NCI-H2171 treated with DMSO at 0.1 percent for 48 hours (cell line): ENCODE results near the gene OR51D1.

ENCODE experiments used
- DNase-seq: peaks from one replicate; lab custom pipeline; 2025; lab: John Stamatoyannopoulos, UW

OR51D1 gene

DNA sequence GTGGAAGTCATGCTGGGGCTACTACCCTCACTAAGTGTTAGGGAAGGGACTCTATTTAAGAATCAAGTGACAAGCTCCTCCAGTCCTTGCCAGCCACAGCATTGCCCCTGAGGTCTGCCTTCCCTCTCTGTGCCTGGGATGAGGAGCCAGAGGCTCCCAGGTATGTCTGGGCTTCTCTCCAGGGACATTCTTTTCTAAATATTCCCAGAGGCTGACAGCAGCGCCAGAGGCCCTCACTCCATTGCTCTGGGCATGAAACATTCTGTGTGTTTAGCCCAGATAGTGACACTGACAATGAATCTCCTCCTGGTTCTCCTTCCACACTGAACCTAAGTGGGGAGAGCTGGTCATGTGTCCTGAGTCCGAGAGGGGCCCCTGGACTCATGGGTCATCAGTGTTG lies 8.7 kb downstream of the OR51D1 start:
- DNase-seq, result no peak

- no peak for DNase-seq
These were observed 10.5 kb downstream of the OR51D1 start for GRCh38 chr11:4647766-4648165.

- no peak for DNase-seq
These were observed 17.5 kb downstream of the OR51D1 start for GRCh38 chr11:4654635-4655369.

DNA sequence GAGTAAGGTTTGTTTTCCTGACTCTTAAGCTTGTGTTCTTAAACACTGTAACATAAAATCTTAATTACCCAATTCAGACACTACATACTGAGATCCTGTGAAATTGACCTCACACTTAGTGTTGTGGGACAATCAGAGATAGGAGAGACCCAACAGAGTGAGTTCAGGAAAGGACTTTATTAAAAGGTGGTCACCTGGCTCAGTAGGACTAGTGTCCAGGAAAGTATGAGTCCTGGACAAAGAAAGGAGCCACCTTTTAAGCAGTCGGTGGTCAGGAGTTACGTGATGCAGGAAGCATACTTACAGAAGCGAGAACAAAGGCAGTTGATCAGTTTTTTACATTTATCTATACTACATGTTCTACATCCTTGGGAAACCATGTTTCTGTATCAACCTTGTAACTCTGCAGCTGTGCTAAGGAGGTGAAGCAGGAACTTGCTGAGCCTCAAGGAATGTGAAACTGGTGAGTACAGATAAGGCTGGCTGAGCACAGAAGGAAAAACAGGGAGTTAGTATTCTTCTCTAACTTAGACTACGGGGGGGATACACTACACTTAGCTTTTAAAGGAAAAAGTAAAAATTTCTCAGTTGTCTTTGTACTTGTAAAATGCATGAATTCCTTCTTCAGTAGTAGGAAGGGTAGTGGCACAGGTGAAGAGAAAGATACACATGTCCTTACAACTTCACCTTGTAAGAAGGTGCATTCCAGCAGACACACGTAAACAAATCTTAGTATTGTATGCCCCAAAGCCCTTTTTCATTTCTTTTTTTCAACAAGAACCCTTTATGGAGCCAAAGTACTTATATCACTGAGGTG lies 21.6 kb downstream of the OR51D1 start:
- no peak for DNase-seq

DNA sequence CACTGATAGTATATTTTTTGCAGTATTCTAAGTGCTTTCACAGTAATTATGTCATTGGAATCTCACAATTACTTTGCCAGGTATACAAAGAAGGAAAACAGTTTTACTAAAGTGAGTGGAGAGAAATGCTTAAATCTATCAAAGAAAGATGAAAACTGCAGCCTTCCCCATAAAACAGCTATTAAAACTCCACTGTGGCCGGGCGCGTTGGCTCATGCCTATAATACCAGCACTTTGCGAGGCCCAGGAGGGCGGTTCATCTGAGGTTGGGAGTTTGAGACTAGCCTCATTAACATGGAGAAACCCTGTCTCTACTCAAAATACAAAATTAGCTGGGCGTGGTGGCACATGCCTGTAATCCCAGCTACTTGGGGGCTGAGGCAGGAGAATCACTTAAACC lies 25.6 kb downstream of the OR51D1 start:
- DNase-seq, result no peak

DNA sequence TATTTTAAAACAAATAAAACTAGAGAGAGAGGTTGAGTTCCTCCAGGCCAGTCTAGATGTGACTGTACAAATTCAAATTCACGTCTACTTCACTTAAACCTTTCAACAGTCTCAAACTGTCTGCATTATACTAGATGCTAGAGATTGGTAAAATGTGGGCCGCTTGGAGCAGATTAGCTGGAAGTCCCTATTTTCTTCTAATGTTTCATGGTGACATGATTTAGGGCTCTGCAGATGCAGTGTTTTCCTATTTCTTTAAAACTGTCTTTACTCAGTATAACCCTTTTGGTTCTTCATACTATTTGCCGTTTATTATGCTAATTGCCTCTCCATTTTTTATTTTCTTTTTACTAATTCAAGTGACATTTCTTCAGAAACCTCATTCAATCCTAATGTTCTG lies 26.9 kb downstream of the OR51D1 start:
- DNase-seq, result no peak

GRCh38 chr11:4664786-4665185 lies 27.5 kb downstream of the OR51D1 start:
- DNase-seq, result no peak

DNA sequence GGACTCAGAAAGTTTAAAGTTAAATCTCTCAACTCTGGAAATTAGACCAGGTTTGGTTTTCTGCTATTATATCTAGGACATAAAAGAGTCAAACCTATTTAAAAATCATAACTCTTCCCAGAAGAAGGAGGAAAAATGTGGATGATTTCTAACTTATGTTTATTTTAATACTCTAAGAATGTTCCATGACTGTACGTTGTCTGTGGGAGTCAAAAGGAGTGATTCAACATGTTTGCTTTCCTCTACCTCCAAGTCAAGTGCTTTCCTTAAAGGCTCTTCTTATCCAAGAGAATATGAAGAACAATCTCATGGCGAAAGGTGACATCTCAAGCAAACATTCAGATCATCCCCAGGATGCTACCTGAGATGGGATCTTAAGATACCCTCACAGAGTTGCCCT lies 28.1 kb downstream of the OR51D1 start:
- DNase-seq, result no peak

DNA sequence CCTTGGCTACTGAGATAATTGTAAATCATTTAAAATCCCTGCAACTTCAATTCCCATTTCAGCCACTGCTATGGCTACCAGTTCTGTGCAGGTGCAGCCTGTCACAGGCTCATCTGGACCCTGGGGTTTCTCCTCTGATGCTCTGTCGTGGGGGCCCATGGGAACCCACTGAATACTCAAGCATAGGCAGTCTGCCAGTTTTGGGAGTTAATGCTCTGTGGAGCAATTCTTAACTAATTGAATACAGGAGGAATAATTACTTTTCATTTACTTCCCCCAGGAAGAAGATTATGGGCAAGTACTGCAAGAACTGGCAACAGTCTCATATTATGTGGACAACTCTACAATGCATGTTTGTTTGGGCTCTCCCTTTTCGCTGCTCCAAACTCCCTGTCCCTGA lies 34.5 kb downstream of the OR51D1 start:
- DNase-seq, result no peak

DNA sequence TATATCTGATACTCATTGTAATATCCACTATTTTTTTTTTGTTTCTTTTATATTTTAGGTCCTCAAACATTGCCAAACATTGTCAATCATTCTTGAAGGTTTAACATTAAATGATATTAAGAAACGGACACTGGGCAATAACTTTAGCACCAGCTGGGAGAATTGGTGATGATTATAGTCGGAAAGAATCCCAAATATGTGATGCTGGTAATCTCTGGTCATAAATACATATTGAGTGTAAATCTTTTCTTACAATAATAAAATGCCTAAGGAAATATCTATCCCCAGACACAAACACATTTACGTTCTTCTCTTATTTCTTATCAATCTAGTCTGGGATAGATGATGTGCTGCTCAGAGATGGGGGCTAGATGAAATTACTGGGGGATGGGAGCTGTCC lies 35.2 kb downstream of the OR51D1 start:
- DNase-seq, result no peak

GRCh38 chr11:4673781-4674180 lies 36.5 kb downstream of the OR51D1 start:
- DNase-seq, result no peak

- no peak for DNase-seq
These were observed 40.7 kb downstream of the OR51D1 start for GRCh38 chr11:4677948-4678347.

DNA sequence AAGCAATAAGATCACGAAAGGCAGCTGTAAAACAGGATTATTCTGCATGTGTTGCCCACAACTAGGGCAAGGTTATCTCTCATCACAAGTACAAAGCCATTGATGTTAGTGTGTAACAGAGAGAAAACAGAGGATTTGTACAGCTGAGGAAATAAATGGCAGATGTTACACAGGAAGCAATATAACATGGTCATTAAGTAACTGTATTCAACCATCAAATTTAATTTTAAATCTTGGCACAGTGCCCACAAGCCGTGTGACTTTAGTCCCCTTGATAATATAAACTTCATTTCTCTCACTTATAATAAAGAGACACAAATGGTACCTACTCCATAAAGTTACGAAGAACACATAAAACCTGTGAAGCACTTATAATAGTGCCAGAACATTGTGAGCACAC lies 43.1 kb downstream of the OR51D1 start:
- peak; percentile 0 for DNase-seq

- DNase-seq, result no peak
These were observed 45.5 kb downstream of the OR51D1 start for GRCh38 chr11:4682623-4683419.

GRCh38 chr11:4684631-4685285 lies 47.5 kb downstream of the OR51D1 start:
- DNase-seq, result no peak
